Neural cell (in vitro differentiated cells): ENCODE data around the gene TRMT5.

Experiments used
- EP300 ChIP-seq: fragments of 450-650 bp; conservative IDR thresholded peaks from 2 replicates; pipeline ENCODE4 v1.6.1; 2014; ENCODE audit warnings: antibody characterized with exemption, mild to moderate bottlenecking, moderate library complexity; ENCODE audit not compliant: poor library complexity, severe bottlenecking
- POLR2AphosphoS5 ChIP-seq: IDR thresholded peaks from 2 replicates; pipeline ENCODE4 v1.6.1; 2012
- RAD21 ChIP-seq: fragments of 450-650 bp; conservative IDR thresholded peaks from 2 replicates; pipeline ENCODE4 v1.6.1; 2014; ENCODE audit warnings: antibody characterized with exemption, mild to moderate bottlenecking, moderate library complexity
- TAF1 ChIP-seq: IDR thresholded peaks from 2 replicates; pipeline ENCODE4 v1.6.1; 2012; ENCODE audit warnings: low read depth
- TF ChIP-seq, protein P1 (sequence below): fragments of 450-650 bp; IDR thresholded peaks from 2 replicates; pipeline ENCODE4 v1.5.1; 2014; ENCODE audit warnings: antibody characterized with exemption, mild to moderate bottlenecking, moderate library complexity; ENCODE audit not compliant: poor library complexity, severe bottlenecking

GRCh38 chr14:60972295-60972694 lies 8.6 kb downstream of the TRMT5 start:
- TF ChIP-seq, protein P1, sequence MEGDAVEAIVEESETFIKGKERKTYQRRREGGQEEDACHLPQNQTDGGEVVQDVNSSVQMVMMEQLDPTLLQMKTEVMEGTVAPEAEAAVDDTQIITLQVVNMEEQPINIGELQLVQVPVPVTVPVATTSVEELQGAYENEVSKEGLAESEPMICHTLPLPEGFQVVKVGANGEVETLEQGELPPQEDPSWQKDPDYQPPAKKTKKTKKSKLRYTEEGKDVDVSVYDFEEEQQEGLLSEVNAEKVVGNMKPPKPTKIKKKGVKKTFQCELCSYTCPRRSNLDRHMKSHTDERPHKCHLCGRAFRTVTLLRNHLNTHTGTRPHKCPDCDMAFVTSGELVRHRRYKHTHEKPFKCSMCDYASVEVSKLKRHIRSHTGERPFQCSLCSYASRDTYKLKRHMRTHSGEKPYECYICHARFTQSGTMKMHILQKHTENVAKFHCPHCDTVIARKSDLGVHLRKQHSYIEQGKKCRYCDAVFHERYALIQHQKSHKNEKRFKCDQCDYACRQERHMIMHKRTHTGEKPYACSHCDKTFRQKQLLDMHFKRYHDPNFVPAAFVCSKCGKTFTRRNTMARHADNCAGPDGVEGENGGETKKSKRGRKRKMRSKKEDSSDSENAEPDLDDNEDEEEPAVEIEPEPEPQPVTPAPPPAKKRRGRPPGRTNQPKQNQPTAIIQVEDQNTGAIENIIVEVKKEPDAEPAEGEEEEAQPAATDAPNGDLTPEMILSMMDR = no peak
- TF ChIP-seq TAF1 (no peak), RAD21 (no peak), POLR2AphosphoS5 (no peak), EP300 (no peak)
